ENCODE data around the gene SGPP2.

SGPP2 gene

DNA sequence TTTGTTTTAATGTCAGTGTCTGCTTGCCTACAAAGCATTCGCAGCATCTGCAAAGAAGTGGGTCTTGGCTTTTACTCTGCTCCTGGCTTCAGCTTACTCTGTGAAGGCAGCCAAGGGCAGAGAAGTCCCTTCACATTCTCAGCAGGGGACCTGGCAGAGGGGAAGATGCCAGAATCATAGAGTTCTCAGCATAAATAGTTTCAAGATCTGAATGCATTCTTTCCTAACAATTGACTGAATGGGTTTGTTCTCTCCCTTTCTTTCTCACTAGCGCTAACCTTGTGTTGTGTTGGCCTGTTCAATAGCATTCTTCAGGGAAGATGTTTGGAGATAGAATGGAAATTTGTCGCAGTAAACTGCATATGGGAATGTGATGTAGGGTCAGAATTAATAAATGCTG is 124.6 kb downstream of the SGPP2 start:
- H3K4me1 ChIP-seq (ENCODE audit: control insufficient read depth, insufficient read depth, low read length): peaks cover 9% of the 10 kb centered on the region; the same call in 1 of the 2 replicates
- no peaks in the 10 kb centered on the region for H3K9me3 ChIP-seq (ENCODE audit: control insufficient read depth, insufficient read depth, low read depth, low read length)
- H3K36me3 ChIP-seq (ENCODE audit: control insufficient read depth in 2 of 2, insufficient read depth in 1 of 2, low read length in 2 of 2): no peaks in the 10 kb centered on the region; a peak in 1 of 3 replicates
- no peak overlapping the region for H3K27ac ChIP-seq (ENCODE audit: extremely low read depth, low read depth, low read length)
- peak; percentile 68 for TF ChIP-seq ZBTB17 (tag by site-specific recombination; IDR thresholded peaks at IDR 0.05)
- 0 out of 2 replicates have a peak, but pooled peaks have one; percentile 10 for TF ChIP-seq GLIS1 (tag by site-specific recombination; IDR thresholded peaks at IDR 0.05)
- TF ChIP-seq ZNF140 (tag by site-specific recombination; IDR thresholded peaks at IDR 0.05): no peak
- ChIA-PET POLR2A (no interaction called here), CTCF (interaction anchor here (0.7 to 0.9 kb wide), 2 partner anchors 13 to 590 kb away, joined by 3 to 4 read pairs; no protein-coding TSS in a partner anchor)
- no peak overlapping the region for H3K4me3 ChIP-seq (ENCODE audit: low read depth, low read length)

DNA sequence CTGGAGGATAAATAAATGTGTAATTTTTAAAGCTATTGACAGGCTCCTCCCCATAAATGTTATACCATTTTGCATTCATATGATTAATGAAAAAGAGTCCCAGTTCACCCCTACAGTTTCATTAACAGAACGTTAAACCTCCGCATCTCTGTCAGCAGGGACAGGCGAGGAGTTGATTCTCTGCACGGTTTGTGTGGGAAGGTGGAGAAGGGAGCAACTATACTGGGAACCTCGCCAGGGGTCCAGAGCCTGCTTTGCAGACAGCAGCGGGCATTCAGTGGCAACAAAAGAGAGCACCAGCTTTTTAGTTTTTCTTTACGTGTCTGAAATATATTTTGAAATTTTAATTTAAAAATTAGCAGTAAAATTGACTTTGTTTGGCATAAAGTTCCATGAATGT is 130.2 kb downstream of the SGPP2 start:
- TF ChIP-seq ZSCAN23 (tag by site-specific recombination; IDR thresholded peaks at IDR 0.05) (no peak), ZNF221 (tag by site-specific recombination; IDR thresholded peaks at IDR 0.05; ENCODE audit: borderline replicate concordance) (no peak), SCRT2 (tag by site-specific recombination; IDR thresholded peaks at IDR 0.05) (no peak)
- TF ChIP-seq, protein P1, sequence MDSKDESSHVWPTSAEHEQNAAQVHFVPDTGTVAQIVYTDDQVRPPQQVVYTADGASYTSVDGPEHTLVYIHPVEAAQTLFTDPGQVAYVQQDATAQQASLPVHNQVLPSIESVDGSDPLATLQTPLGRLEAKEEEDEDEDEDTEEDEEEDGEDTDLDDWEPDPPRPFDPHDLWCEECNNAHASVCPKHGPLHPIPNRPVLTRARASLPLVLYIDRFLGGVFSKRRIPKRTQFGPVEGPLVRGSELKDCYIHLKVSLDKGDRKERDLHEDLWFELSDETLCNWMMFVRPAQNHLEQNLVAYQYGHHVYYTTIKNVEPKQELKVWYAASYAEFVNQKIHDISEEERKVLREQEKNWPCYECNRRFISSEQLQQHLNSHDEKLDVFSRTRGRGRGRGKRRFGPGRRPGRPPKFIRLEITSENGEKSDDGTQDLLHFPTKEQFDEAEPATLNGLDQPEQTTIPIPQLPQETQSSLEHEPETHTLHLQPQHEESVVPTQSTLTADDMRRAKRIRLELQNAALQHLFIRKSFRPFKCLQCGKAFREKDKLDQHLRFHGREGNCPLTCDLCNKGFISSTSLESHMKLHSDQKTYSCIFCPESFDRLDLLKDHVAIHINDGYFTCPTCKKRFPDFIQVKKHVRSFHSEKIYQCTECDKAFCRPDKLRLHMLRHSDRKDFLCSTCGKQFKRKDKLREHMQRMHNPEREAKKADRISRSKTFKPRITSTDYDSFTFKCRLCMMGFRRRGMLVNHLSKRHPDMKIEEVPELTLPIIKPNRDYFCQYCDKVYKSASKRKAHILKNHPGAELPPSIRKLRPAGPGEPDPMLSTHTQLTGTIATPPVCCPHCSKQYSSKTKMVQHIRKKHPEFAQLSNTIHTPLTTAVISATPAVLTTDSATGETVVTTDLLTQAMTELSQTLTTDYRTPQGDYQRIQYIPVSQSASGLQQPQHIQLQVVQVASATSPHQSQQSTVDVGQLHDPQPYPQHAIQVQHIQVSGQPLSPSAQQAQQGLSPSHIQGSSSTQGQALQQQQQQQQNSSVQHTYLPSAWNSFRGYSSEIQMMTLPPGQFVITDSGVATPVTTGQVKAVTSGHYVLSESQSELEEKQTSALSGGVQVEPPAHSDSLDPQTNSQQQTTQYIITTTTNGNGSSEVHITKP (tag by site-specific recombination; IDR thresholded peaks at IDR 0.05): peak; percentile 39; the same call in 1 of the 2 replicates
- TF ChIP-seq, protein P2, sequence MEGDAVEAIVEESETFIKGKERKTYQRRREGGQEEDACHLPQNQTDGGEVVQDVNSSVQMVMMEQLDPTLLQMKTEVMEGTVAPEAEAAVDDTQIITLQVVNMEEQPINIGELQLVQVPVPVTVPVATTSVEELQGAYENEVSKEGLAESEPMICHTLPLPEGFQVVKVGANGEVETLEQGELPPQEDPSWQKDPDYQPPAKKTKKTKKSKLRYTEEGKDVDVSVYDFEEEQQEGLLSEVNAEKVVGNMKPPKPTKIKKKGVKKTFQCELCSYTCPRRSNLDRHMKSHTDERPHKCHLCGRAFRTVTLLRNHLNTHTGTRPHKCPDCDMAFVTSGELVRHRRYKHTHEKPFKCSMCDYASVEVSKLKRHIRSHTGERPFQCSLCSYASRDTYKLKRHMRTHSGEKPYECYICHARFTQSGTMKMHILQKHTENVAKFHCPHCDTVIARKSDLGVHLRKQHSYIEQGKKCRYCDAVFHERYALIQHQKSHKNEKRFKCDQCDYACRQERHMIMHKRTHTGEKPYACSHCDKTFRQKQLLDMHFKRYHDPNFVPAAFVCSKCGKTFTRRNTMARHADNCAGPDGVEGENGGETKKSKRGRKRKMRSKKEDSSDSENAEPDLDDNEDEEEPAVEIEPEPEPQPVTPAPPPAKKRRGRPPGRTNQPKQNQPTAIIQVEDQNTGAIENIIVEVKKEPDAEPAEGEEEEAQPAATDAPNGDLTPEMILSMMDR (tag by site-specific recombination; IDR thresholded peaks at IDR 0.05): no peak
- H3K36me3 ChIP-seq (ENCODE audit: control insufficient read depth in 2 of 2, insufficient read depth in 1 of 2, low read length in 2 of 2): peaks cover 0 to 10% of the 10 kb centered on the region in 2 experiments; a peak in 2 of 3 replicates
- no peak overlapping the region for H3K27ac ChIP-seq (ENCODE audit: extremely low read depth, low read depth, low read length)
- no peaks in the 10 kb centered on the region for H3K9me3 ChIP-seq (ENCODE audit: control insufficient read depth, insufficient read depth, low read depth, low read length)
- H3K4me1 ChIP-seq (ENCODE audit: control insufficient read depth, insufficient read depth, low read length): no peaks in the 10 kb centered on the region
- ChIA-PET POLR2A (no interaction called here), CTCF (interaction anchor here (0.6 kb wide), 1 partner anchor 189 kb away, joined by 3 read pairs; no protein-coding TSS in a partner anchor)
- H3K4me3 ChIP-seq (ENCODE audit: low read depth, low read length): no peak overlapping the region

DNA sequence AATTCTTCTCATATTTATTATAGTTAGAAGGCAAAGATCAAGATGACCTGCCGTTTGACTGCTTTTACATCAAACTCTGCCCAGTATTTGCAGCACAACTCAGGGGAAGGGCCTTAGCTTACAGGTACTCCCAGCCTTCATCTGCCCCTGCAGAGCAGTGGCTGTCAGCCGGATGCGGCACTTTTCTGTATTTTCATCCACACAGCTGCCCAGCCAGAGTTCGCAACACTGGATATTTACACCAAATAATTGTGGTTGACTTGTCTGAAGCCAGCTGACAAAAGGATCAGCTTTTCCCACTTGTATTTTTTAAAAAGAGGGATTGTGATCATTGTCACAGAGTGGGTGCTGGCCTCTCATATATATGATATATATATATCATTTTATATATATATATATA is 136.8 kb downstream of the SGPP2 start:
- ChIA-PET CTCF (interaction anchor here (0.7 to 3.5 kb wide), 16 partner anchors 10 to 536 kb away, joined by 3 to 39 read pairs (median 6); a partner anchor contains a TSS), POLR2A (interaction anchor here (0.6 to 1.7 kb wide), 4 partner anchors 140 to 536 kb away, joined by 3 to 7 read pairs (median 4); no protein-coding TSS in a partner anchor)
- Histone ChIP-seq H3K9me3 (ENCODE audit: control insufficient read depth, insufficient read depth, low read depth, low read length) (no peaks in the 10 kb centered on the region), H3K36me3 (ENCODE audit: control insufficient read depth in 2 of 2, insufficient read depth in 1 of 2, low read length in 2 of 2) (peaks cover 0 to 32% of the 10 kb centered on the region in 2 experiments; a peak in 1 of 3 replicates), H3K4me1 (ENCODE audit: control insufficient read depth, insufficient read depth, low read length) (no peaks in the 10 kb centered on the region), H3K27ac (ENCODE audit: extremely low read depth, low read depth, low read length) (no peak overlapping the region), H3K4me3 (ENCODE audit: low read depth, low read length) (no peak overlapping the region)
- TF ChIP-seq, protein P3, sequence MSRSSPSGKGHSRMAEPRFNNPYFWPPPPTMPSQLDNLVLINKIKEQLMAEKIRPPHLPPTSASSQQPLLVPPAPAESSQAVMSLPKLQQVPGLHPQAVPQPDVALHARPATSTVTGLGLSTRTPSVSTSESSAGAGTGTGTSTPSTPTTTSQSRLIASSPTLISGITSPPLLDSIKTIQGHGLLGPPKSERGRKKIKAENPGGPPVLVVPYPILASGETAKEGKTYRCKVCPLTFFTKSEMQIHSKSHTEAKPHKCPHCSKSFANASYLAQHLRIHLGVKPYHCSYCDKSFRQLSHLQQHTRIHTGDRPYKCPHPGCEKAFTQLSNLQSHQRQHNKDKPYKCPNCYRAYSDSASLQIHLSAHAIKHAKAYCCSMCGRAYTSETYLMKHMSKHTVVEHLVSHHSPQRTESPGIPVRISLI (tag by site-specific recombination; IDR thresholded peaks at IDR 0.05): no peak
- TF ChIP-seq ZNF19 (tag by site-specific recombination; IDR thresholded peaks at IDR 0.05; ENCODE audit: low read depth) (no peak), ZFP3 (tag by site-specific recombination; IDR thresholded peaks at IDR 0.05; ENCODE audit: low read depth) (no peak), ZNF560 (tag by site-specific recombination; IDR thresholded peaks at IDR 0.05; ENCODE audit: borderline replicate concordance) (no peak), ZNF707 (tag by site-specific recombination; IDR thresholded peaks at IDR 0.05) (no peak), ZNF555 (tag by site-specific recombination; conservative IDR thresholded peaks at IDR 0.05) (no peak), ZNF544 (tag by site-specific recombination; IDR thresholded peaks at IDR 0.05) (no peak), ZNF501 (tag by site-specific recombination; IDR thresholded peaks at IDR 0.05) (no peak)
- TF ChIP-seq, protein P4, sequence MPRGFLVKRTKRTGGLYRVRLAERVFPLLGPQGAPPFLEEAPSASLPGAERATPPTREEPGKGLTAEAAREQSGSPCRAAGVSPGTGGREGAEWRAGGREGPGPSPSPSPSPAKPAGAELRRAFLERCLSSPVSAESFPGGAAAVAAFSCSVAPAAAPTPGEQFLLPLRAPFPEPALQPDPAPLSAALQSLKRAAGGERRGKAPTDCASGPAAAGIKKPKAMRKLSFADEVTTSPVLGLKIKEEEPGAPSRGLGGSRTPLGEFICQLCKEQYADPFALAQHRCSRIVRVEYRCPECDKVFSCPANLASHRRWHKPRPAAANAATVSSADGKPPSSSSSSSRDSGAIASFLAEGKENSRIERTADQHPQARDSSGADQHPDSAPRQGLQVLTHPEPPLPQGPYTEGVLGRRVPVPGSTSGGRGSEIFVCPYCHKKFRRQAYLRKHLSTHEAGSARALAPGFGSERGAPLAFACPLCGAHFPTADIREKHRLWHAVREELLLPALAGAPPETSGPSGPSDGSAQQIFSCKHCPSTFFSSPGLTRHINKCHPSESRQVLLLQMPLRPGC (tag by site-specific recombination; IDR thresholded peaks at IDR 0.05): no peak
